Measurements from ENCODE around the gene ANKRD31. TPM values are rescaled to one million over a fixed set of nuclear protein-coding genes. Genes with fewer than 3 reads are reported as not detected.

The ANKRD31 gene
- total RNA-seq (2021), result 0.11 and 0.13 TPM in 2 replicates
- long read RNA-seq, partial matches to known transcripts, result 0 of 1 reads
- long read RNA-seq, other reads (novel, unspliced or antisense), result 1 of 1 reads

- Histone ChIP-seq H2BK12ac (ENCODE audit: insufficient read length, low read depth, low read length) (no peak within 1 kb of the TSS), H3K23ac (ENCODE audit: insufficient read length, low read depth, low read length) (no peak within 1 kb of the TSS), H4K8ac (replicated peaks; ENCODE audit: insufficient read length, low read depth, low read length) (no peak within 1 kb of the TSS), H3K9me3 (ENCODE audit: control insufficient read depth, low read depth, low read length) (no peaks in the 10 kb centered on the region), H2AK5ac (ENCODE audit: insufficient read length, low read length) (no peak within 1 kb of the TSS), H3K27me3 (ENCODE audit: insufficient read depth, low read length) (no peaks in the 10 kb centered on the region), H3K9ac (ENCODE audit: extremely low read depth, insufficient read length, low read length) (peak within 1 kb of the TSS; percentile 42), H4K5ac (ENCODE audit: insufficient read length, low read depth, low read length) (no peak within 1 kb of the TSS), H3K4ac (ENCODE audit: low read depth, low read length) (no peak within 1 kb of the TSS), H3T11ph (ENCODE audit: low read length) (no peak within 1 kb of the TSS), H4K91ac (ENCODE audit: insufficient read length, low read depth, low read length) (no peak within 1 kb of the TSS), H3K79me2 (ENCODE audit: insufficient read depth, low read length) (no peaks in the 10 kb centered on the region), H3K79me1 (ENCODE audit: insufficient read depth, low read depth, low read length, poor library complexity, severe bottlenecking) (no peaks in the 10 kb centered on the region), H2BK120ac (ENCODE audit: low read depth, low read length, poor library complexity, severe bottlenecking) (no peak within 1 kb of the TSS), H2BK15ac (ENCODE audit: low read depth, low read length) (no peak within 1 kb of the TSS), H3K56ac (ENCODE audit: insufficient read length, low read depth, low read length) (no peak within 1 kb of the TSS), H4K20me1 (ENCODE audit: control insufficient read depth, insufficient read depth, insufficient read length) (no peaks in the 10 kb centered on the region), H2BK20ac (ENCODE audit: low read depth, low read length, poor library complexity, severe bottlenecking) (no peak within 1 kb of the TSS), H2BK5ac (ENCODE audit: insufficient read length, low read length) (no peak within 1 kb of the TSS), H3K27ac (ENCODE audit: insufficient read length, low read depth, low read length) (no peak within 1 kb of the TSS), H2AFZ (ENCODE audit: low read length) (no peak within 1 kb of the TSS), H3K23me2 (ENCODE audit: insufficient read length, low read depth, low read length, poor library complexity, severe bottlenecking) (no peaks in the 10 kb centered on the region), H3K14ac (ENCODE audit: insufficient read depth, low read length) (peak within 1 kb of the TSS; percentile 92; the same call in 1 of the 2 replicates), H3K4me1 (ENCODE audit: insufficient read depth, low read length) (peaks cover 3% of the 10 kb centered on the region; the same call in 1 of the 2 replicates), H3K18ac (ENCODE audit: insufficient read length, low read depth, low read length) (peak within 1 kb of the TSS; percentile 70), H3K4me2 (ENCODE audit: insufficient read depth, insufficient read length, low read length) (peak within 1 kb of the TSS; percentile 44)
- no peaks in the 10 kb centered on the region for H3K27me3 Mint-ChIP-seq (ENCODE audit: low read depth)
- peak; percentile 76 for DNase-seq
- peak within 1 kb of the TSS; percentile 30 to 93 (median 44); a peak in 4 of 7 replicates for H3K27ac Mint-ChIP-seq
- no CpG with 5 or more reads among the region's 58 CpGs for WGBS (ENCODE audit: extremely low coverage, insufficient read length, low lambda C conversion rate)
- TF ChIP-seq CTCF (conservative IDR thresholded peaks at IDR 0.05), result peak; percentile 85
- H3K4me1 Mint-ChIP-seq, result peaks cover 25% of the 10 kb centered on the region in 2 experiments
- peak within 1 kb of the TSS; percentile 90 to 91 for H3K4me3 Mint-ChIP-seq
- no peaks in the 10 kb centered on the region for H3K36me3 Mint-ChIP-seq (ENCODE audit: insufficient read depth in 1 of 3, low read depth in 3 of 3)
- no peaks in the 10 kb centered on the region for H3K9me3 Mint-ChIP-seq
Observed at GRCh38 chr5:75236322-75237316, at the start of gene ANKRD31. Gene ANKRD31 (minus strand): TSS chr5:75236878. CDS start chr5:75236686, 192 bp downstream.
